SK-N-MC (cell line): ENCODE measurements around the gene SORBS1.

Source experiments
- DNase-seq: peaks from one replicate; pipeline ENCODE4 v3.0.0-alpha.2; 2011; ENCODE audit warnings: low read depth, low spot score
- H3K27ac ChIP-seq: fragments of 200-600 bp; sonication (generic); 2 replicates; pipeline ENCODE4 v1.5.1; 2016; ENCODE audit warnings: mixed run types
- H3K36me3 ChIP-seq: fragments of 200-600 bp; sonication (generic); 2 replicates; pipeline ENCODE4 v1.6.1; 2017; ENCODE audit warnings: antibody characterized with exemption, low read length, mixed read lengths; ENCODE audit not compliant: insufficient read depth
- H3K4me3 ChIP-seq: fragments of 200-600 bp; sonication (generic); 2 replicates; pipeline ENCODE4 v1.5.1; 2016
- H3K9ac ChIP-seq: fragments of 200-600 bp; sonication (generic); 2 replicates; pipeline ENCODE4 v1.8.0; 2017; ENCODE audit warnings: mixed run types, mixed read lengths; ENCODE audit not compliant: insufficient read length
- H3K9me3 ChIP-seq: fragments of 200-600 bp; sonication (generic); 2 replicates; pipeline ENCODE4 v1.6.1; 2017; ENCODE audit warnings: low read depth, mild to moderate bottlenecking, antibody characterized with exemption, low read length, moderate library complexity, mixed read lengths
- EZH2 ChIP-seq: fragments of 200-600 bp; sonication (generic); IDR thresholded peaks from one replicate; pipeline ENCODE4 v1.6.1; 2017; ENCODE audit warnings: antibody characterized with exemption
- FOXP2 ChIP-seq: optimal IDR thresholded peaks from 2 replicates; pipeline ENCODE3; 2011; ENCODE audit warnings: mild to moderate bottlenecking, moderate library complexity; ENCODE audit not compliant: insufficient read depth; ENCODE audit errors: extremely low read length, control extremely low read depth
- POLR2AphosphoS5 ChIP-seq: IDR thresholded peaks from 2 replicates; pipeline ENCODE4 v1.6.1; 2012; ENCODE audit warnings: mild to moderate bottlenecking, low read depth, low read length, borderline replicate concordance

The SORBS1 gene

DNA sequence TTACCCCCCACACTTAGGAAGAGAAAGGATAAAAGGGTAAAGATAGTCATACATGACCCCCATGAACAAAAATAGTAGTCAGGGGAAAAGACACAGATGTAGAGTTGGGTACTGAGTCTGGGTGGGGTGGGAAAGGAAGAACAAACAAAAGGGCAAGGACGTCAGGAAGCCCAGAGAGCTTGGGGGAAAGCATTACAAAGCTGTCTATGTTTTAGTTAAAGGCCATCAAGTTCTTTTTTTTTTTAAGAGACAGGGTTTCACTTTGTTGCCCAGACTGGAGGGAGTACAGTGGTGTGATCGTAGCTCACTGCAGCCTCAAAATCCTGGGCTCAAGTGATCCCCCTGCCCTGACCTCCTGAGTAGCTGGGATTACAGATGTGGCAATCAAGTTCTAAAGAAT is 172.0 kb downstream of the SORBS1 start:
- no peak overlapping the region for H3K4me3 ChIP-seq
- H3K9me3 ChIP-seq: no peaks in the 10 kb centered on the region
- TF ChIP-seq EZH2 (no peak), POLR2AphosphoS5 (no peak), FOXP2 (no peak)
- no peak overlapping the region for H3K27ac ChIP-seq
- no peaks in the 10 kb centered on the region for H3K36me3 ChIP-seq
- H3K9ac ChIP-seq: no peak overlapping the region
- DNase-seq: no peak

DNA sequence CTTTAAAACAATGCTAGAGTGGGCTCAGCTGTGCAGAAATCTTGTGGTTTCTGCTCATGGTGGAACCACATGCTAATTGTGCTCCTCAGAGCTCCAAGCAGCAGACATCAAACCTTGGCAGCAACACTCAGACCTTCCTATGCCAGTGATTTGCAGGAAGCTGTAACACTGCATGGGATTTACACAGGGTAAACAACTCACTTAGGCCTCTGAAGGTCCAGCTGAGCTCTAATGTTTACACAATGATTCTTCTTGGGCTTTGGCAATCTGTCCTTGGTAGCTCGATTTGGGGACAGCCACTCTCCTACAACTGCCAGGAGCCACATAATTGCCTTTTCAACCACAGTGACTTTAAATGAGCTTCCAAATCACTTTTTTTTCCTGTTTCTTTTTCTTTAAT is 172.6 kb downstream of the SORBS1 start:
- H3K36me3 ChIP-seq: no peaks in the 10 kb centered on the region
- TF ChIP-seq EZH2: no peak
- H3K9me3 ChIP-seq: no peaks in the 10 kb centered on the region
- no peak overlapping the region for H3K27ac ChIP-seq
- no peak overlapping the region for H3K9ac ChIP-seq
- DNase-seq: no peak
- H3K4me3 ChIP-seq: no peak overlapping the region

DNA sequence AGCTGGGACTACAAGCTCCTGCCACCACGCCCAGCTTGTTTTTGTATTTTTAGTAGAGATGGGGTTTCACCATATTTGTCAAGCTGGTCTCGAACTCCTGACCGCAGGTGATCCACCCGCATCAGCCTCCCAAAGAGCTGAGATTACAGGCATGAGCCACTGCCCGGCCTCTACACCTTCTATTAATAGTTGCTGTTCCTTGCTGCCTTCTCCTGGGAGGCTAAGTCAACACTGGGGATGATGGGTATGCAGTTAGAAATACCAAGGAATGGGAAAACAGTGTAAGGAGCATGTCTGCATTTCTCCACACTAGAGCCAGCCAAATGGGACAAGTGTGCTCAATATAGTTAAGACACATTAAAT is 173.1 kb downstream of the SORBS1 start:
- DNase-seq: no peak
- Histone ChIP-seq H3K9me3 (no peaks in the 10 kb centered on the region), H3K27ac (no peak overlapping the region), H3K36me3 (no peaks in the 10 kb centered on the region), H3K4me3 (no peak overlapping the region), H3K9ac (no peak overlapping the region)
- TF ChIP-seq FOXP2 (no peak), POLR2AphosphoS5 (no peak), EZH2 (no peak)

DNA sequence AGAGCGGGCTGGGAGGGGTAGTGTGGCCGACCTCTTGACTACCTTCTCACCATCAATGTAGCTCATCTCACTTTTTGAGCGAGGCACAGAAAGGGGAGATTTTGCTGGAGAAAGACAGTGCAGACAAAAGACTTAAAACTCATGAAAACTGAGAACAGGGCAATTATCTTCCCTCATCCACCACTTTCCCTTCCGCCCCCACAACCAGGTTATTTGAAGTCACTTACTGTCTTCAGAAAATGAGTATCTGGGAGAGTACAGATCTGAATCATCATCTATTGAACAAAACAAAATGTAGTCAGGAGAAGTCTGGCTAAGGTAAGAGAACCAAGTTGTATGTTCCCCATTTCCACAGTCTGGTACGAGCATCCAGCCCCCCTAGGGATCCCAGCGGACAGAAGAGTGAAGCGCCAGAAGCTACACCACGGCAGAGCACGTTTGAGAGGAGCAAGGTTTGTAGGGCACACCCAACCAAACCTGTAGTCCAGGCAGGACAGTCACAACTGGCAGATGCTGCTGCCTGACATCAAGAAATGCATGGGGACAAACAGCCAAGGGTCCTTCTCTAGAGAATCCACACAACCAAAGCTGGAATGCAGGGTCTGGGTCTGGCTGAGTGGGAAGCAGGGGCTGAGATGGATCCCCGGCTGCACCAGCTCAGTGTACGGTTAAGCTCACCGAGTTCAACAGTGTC is 177.0 kb downstream of the SORBS1 start:
- Histone ChIP-seq H3K9me3 (no peaks in the 10 kb centered on the region), H3K9ac (no peak overlapping the region), H3K27ac (no peak overlapping the region), H3K36me3 (no peaks in the 10 kb centered on the region), H3K4me3 (no peak overlapping the region)
- no peak for TF ChIP-seq FOXP2
- no peak for TF ChIP-seq POLR2AphosphoS5
- no peak for DNase-seq

DNA sequence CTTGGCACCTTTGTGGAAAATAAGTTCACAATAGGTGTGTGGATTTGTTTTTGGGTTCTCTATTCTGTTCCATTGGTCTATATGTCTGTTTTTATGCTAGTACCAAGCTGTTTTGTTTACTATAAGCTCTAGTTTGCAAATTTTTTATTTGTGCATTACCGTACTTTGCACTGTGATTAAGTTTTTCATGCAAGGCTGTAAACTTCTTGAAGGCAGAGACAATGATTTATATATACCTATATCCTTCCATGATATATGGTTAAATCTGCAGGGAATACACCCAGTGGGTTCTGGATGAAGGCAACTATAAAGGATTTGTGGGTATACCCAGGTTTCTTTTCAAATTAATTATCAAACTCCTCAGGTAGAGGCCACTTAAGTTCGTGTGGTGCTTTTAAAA is 178.6 kb downstream of the SORBS1 start:
- Histone ChIP-seq H3K27ac (no peak overlapping the region), H3K4me3 (no peak overlapping the region), H3K9ac (no peak overlapping the region), H3K9me3 (no peaks in the 10 kb centered on the region), H3K36me3 (no peaks in the 10 kb centered on the region)
- TF ChIP-seq FOXP2: no peak
- TF ChIP-seq POLR2AphosphoS5: no peak
- TF ChIP-seq EZH2: no peak
- DNase-seq: no peak

DNA sequence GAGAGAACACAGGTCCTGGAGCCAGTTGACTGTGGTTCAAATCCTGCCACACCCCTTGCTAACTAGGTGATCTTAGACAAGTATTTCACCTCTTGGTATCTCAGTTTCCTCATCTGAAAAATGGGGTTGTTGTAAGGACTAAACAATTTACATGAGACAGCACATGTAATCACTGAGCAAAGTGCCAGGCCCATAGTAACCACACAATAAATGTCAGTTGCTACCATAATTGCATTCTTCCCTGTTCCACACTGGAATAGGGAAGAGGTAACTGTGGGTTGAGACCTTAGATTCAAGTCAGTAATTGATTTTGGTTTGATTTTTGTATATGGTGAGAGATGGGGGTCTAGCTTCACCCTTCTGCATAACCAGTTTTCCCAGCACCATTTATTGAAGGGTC is 179.0 kb downstream of the SORBS1 start:
- no peak overlapping the region for H3K4me3 ChIP-seq
- H3K27ac ChIP-seq: no peak overlapping the region
- no peaks in the 10 kb centered on the region for H3K36me3 ChIP-seq
- H3K9ac ChIP-seq: no peak overlapping the region
- no peak for DNase-seq
- H3K9me3 ChIP-seq: no peaks in the 10 kb centered on the region
- TF ChIP-seq EZH2 (no peak), FOXP2 (no peak), POLR2AphosphoS5 (no peak)

DNA sequence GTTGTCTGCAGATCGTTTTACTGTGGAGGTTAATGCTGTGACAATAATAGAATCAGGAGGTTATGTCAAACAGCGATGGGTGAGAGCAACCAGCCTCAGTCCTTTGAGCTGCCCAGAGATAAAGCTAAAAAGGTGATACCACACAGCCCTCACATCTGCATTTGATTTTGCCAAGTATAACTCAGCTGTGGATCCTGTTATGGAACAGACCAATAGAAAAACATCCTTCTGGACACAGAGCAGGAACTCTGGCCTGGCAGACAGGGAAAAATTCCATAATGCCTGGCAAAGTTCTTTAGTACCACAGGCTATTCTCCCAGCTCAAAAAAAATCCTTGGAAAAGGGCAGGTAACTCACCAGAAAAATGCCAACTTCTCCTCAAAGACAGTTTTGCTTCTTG is 183.2 kb downstream of the SORBS1 start:
- no peak for TF ChIP-seq EZH2
- TF ChIP-seq POLR2AphosphoS5: no peak
- no peak for TF ChIP-seq FOXP2
- H3K27ac ChIP-seq: no peak overlapping the region
- no peaks in the 10 kb centered on the region for H3K36me3 ChIP-seq
- DNase-seq: no peak
- H3K4me3 ChIP-seq: no peak overlapping the region
- no peak overlapping the region for H3K9ac ChIP-seq
- no peaks in the 10 kb centered on the region for H3K9me3 ChIP-seq

DNA sequence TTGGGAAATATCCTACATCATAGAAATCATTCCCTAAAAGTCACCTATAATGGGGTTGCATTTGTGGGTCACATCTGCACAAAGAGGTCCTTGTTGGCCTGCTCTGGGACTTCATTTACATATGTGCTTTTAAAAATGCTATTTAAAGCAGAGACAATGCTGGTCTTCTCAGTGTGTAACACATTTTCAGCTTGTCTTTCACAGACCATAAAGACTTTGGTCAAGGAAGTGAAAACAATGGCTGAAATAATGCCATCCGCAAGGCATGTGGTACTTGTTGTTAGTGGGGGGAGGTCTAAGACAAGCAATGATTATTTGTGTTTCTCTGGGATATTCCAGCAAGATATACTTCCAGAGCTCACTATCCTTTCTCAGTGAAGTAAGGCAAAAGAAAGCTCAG is 185.8 kb downstream of the SORBS1 start:
- Histone ChIP-seq H3K9me3 (no peaks in the 10 kb centered on the region), H3K4me3 (no peak overlapping the region), H3K36me3 (no peaks in the 10 kb centered on the region), H3K9ac (no peak overlapping the region), H3K27ac (no peak overlapping the region)
- DNase-seq: no peak
- TF ChIP-seq EZH2 (no peak), POLR2AphosphoS5 (no peak), FOXP2 (no peak)

DNA sequence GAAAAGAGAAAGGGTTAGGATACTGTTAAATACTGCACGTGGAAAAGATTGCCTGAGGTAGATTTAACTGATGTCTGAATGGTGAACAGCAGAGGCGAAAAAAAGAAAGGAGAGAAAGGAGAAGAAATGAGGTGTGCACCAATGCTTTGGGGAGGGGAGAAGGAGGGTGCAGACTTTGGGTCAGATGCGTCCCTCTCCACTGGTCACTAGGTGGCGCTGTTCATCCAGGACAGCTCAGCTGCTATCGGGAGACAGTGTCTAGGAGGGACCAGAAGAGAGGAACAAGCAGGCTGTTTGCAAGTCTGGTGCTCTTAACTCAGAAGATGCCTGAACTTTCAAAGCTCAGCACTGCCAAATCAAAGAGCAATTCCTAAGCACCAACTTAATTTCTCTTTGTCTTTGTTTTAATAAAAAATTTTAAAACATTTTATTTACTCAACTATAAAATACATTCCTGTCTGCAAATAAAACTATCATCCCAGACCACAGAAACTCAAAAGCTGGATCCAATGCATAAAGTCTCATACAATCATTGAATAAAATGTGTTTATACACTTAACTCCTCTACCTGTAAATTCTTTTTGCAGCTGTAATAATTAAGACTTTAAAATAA is 186.5 kb downstream of the SORBS1 start:
- no peak overlapping the region for H3K4me3 ChIP-seq
- no peaks in the 10 kb centered on the region for H3K9me3 ChIP-seq
- no peaks in the 10 kb centered on the region for H3K36me3 ChIP-seq
- no peak for DNase-seq
- H3K27ac ChIP-seq: no peak overlapping the region
- TF ChIP-seq POLR2AphosphoS5: no peak
- TF ChIP-seq FOXP2: no peak
- TF ChIP-seq EZH2: no peak
- no peak overlapping the region for H3K9ac ChIP-seq
